Kidney (tissue), 14 donors: Measurements from ENCODE around the gene CANX. TPM values are rescaled to one million over a fixed set of nuclear protein-coding genes. Genes with fewer than 3 reads are reported as not detected.
"Not testable (repeated sequence)": the region's sequence is repeated elsewhere in the genome, so short reads cannot be mapped to it uniquely, and the experiment has no call there.

Experiments used
- DNase-seq, 5 donors: peaks; one replicate each; pipeline ENCODE4 v3.0.0-alpha.2; 2013 to 2020
- FAIRE-seq: peaks from 2 replicates; lab custom pipeline; 2012; peaks lifted over from hg19 to GRCh38; lab: Jason Lieb, UNC
- H3K27ac ChIP-seq, 2 donors: one replicate each; pipeline ENCODE4 v1.7.0; 2013; ENCODE audit warnings: low read depth in 2 of 2, low read length in 2 of 2, inconsistent platforms in 1 of 2
- H3K27me3 ChIP-seq: one replicate; pipeline ENCODE4 v1.7.1; 2013; ENCODE audit warnings: low read length, inconsistent platforms; ENCODE audit not compliant: control insufficient read depth, insufficient read depth
- H3K36me3 ChIP-seq, 3 donors: one replicate each; pipeline versions ENCODE4 v1.7.0 to v1.7.1; 2013; ENCODE audit warnings: low read length in 3 of 3, control low read depth in 1 of 3, inconsistent platforms in 1 of 3; ENCODE audit not compliant: insufficient read depth in 3 of 3, control insufficient read depth in 2 of 3
- H3K4me1 ChIP-seq, 3 donors: one replicate each; pipeline versions ENCODE4 v1.7.0 to v1.7.1; 2013; ENCODE audit warnings: low read length in 3 of 3, inconsistent platforms in 1 of 3, low read depth in 1 of 3; ENCODE audit not compliant: control insufficient read depth in 2 of 3, insufficient read depth in 2 of 3
- H3K4me3 ChIP-seq, 3 donors: one replicate each; pipeline versions ENCODE4 v1.7.0 to v1.8.1; 2013; ENCODE audit warnings: low read length in 3 of 3, control low read depth in 1 of 3, inconsistent platforms in 1 of 3
- H3K9ac ChIP-seq, 3 donors: one replicate each; pipeline versions ENCODE4 v1.7.0 to v1.7.1; 2013; ENCODE audit warnings: low read length in 3 of 3, control low read depth in 1 of 3, inconsistent platforms in 1 of 3
- H3K9me3 ChIP-seq, 3 donors: one replicate each; pipeline versions ENCODE4 v1.7.0 to v1.7.1; 2013; ENCODE audit warnings: low read length in 3 of 3, control low read depth in 1 of 3, inconsistent platforms in 1 of 3; ENCODE audit not compliant: control insufficient read depth in 2 of 3, insufficient read depth in 1 of 3
- CTCF ChIP-seq: IDR thresholded peaks from 3 replicates; pipeline ENCODE4 v1.5.1; 2012; ENCODE audit warnings: mild to moderate bottlenecking, moderate library complexity, borderline replicate concordance; ENCODE audit not compliant: insufficient read depth; ENCODE audit errors: extremely low read depth
- intact Hi-C: fragments of 100-400 bp; cut with DNase I; formaldehyde crosslinking; loops from one replicate; pipeline ENCODE4 v1.11.1; 2022
- polyA plus RNA-seq: library from polyadenylated mRNA; stranded (reverse); fragments of 350-450 nt; fragmentation: Illumina TruSeq; extraction: RNeasy Lipid Tissue Mini Kit (QIAGEN cat#74804); gene quantifications from one replicate; pipeline ENCODE4 v1.2.3, GENCODE V29; 2014; ENCODE audit warnings: low read depth, low replicate concordance; ENCODE audit not compliant: insufficient read depth
- total RNA-seq: library from RNA; stranded (reverse); fragmentation: NEBNext Ultra II Directional; extraction: Animal tissue kit (Norgen Biotek cat#: 25700); gene quantifications from one replicate; pipeline ENCODE4 v1.2.1, GENCODE V29; 2021
- donor health status: control.
- donor health status: control.
- donor health status: control.
- donor health status: control.
- donor health status: control.
- donor health status: DM: yes; HTN: yes; CAD: no.
- donor health status: Normal renal cell carcinoma (clear cell type).

CANX gene
- total and polyA plus RNA-seq, 2 donors from 2014 or later, result 208 to 824 TPM

- FAIRE-seq, H3K27me3 ChIP-seq, intact Hi-C loops, H3K36me3 ChIP-seq, H3K27ac ChIP-seq, H3K4me1 ChIP-seq, H3K9me3 ChIP-seq: not testable (repeated sequence)
- H3K9ac ChIP-seq, result peak overlapping the region in 2 of 3 donors; percentile 53 to 58
- H3K4me3 ChIP-seq, result peak overlapping the region; percentile 73 to 80 (median 77)
- peak in 2 of 5 donors; percentile 34 to 39 for DNase-seq
Measured at GRCh38 chr5:179658179-179658856, 40.4 kb upstream of the CANX start.

GRCh38 chr5:179661647-179662046, 37.1 kb upstream of the CANX start:
- intact Hi-C loops, DNase-seq, H3K4me3 ChIP-seq, FAIRE-seq, H3K27ac ChIP-seq, H3K27me3 ChIP-seq, H3K9ac ChIP-seq, H3K4me1 ChIP-seq, H3K9me3 ChIP-seq, H3K36me3 ChIP-seq: not testable (repeated sequence)

GRCh38 chr5:179668391-179668790, 30.4 kb upstream of the CANX start:
- Histone ChIP-seq H3K36me3 (peaks cover 0 to 3% (median 2%) of the 10 kb centered on the region in 3 donors), H3K4me3 (no peak overlapping the region), H3K9me3 (no peaks in the 10 kb centered on the region), H3K9ac (no peak overlapping the region), H3K27me3 (no peaks in the 10 kb centered on the region), H3K27ac (no peak overlapping the region), H3K4me1 (no peaks in the 10 kb centered on the region)
- TF ChIP-seq CTCF, result peak; percentile 53
- DNase-seq, result peak in 4 of 5 donors; percentile 75 to 82 (median 79)
- no peak for FAIRE-seq
- intact Hi-C loops, result no loop called here

- intact Hi-C loops, result no loop called here
- peak overlapping the region; percentile 93 to 95 for H3K27ac ChIP-seq
- no peaks in the 10 kb centered on the region for H3K36me3 ChIP-seq
- no peaks in the 10 kb centered on the region for H3K27me3 ChIP-seq
- H3K9me3 ChIP-seq, result no peaks in the 10 kb centered on the region
- no peak for TF ChIP-seq CTCF
- peak overlapping the region; percentile 80 to 99 (median 96) for H3K9ac ChIP-seq
- FAIRE-seq, result no peak
- H3K4me1 ChIP-seq, result peaks cover 0 to 13% (median 11%) of the 10 kb centered on the region in 3 donors
- DNase-seq, result peak; percentile 95 to 99 (median 98)
- peak overlapping the region; percentile 79 to 94 (median 88) for H3K4me3 ChIP-seq
Measured at GRCh38 chr5:179678223-179679013, 20.3 kb upstream of the CANX start.
